Measurements from ENCODE around the gene E2F8. TPM values are rescaled to one million over a fixed set of nuclear protein-coding genes. Genes with fewer than 3 reads are reported as not detected.

Gene E2F8, protein sequence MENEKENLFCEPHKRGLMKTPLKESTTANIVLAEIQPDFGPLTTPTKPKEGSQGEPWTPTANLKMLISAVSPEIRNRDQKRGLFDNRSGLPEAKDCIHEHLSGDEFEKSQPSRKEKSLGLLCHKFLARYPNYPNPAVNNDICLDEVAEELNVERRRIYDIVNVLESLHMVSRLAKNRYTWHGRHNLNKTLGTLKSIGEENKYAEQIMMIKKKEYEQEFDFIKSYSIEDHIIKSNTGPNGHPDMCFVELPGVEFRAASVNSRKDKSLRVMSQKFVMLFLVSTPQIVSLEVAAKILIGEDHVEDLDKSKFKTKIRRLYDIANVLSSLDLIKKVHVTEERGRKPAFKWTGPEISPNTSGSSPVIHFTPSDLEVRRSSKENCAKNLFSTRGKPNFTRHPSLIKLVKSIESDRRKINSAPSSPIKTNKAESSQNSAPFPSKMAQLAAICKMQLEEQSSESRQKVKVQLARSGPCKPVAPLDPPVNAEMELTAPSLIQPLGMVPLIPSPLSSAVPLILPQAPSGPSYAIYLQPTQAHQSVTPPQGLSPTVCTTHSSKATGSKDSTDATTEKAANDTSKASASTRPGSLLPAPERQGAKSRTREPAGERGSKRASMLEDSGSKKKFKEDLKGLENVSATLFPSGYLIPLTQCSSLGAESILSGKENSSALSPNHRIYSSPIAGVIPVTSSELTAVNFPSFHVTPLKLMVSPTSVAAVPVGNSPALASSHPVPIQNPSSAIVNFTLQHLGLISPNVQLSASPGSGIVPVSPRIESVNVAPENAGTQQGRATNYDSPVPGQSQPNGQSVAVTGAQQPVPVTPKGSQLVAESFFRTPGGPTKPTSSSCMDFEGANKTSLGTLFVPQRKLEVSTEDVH
- total RNA-seq, result 4.2 TPM

DNA sequence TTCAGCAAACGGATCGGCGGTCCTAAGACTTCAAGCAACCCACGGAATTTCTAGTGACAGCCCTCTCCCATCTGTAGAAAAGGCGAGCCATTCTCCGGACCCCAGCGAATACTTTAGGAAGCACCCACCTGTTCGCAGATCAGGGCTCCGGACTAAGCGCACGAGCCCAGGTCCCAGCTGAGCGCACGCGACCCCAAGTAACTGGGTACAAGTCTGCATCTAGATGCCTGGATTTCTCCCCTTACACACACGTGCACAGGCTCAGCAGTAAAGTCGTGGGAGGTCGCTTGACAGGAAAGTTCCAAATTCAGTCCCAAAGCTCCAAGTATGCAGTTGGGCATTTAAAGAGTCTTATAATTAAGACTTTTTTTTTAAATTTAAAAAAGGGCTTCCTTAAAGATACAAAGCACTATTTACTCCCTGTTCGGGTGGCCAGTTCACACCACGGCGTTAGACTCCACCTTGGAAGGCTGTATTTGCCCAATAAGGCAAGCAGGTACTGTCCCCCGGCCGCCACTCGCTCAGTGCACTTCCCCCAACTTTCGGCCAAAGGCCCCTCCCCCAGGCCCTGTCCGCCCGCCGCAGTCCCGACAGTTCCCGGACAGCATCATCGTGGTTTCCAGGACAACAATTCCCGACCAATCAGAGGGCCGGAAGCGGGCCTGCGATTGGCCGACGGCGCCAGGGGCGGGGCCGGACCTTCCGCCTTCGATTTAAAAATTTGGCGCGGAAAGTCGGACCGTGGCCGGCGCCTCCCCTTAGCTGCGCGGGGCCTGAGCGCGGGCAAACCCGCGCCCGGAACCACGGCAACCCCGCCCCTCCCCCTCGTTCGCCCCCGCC, at the start of gene E2F8:
TSS of gene E2F8 (minus strand) at position 526 of the 840 bp plus-strand sequence. CDS start 824 bp downstream, outside the sequence.
- H3K36me3 ChIP-seq (ENCODE audit: control insufficient read depth in 3 of 3, insufficient read depth in 3 of 3, low read length in 3 of 3), result peaks cover 0 to 2% (median 0%) of the 10 kb centered on the region in 3 donors

DNA sequence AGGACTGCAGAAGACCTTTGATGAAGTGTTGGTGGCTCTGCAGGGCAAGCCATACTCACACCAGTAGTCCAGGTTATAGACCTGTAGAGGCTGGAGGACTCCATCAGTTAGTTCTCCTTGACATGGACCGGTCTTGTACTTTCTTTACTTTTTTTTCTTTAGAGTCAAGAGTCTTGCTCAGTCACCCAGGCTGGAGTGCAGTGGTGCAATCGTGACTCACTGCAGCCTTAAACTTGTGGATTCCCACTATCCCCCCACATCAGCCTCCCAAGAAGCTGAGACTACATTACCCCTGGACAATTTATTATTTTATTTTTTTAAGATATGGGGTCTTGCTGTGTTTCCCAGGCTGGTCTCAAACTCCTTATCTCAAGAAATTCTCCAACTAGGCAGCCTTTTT, 49.6 kb upstream of the E2F8 start:
- H3K27ac ChIP-seq (ENCODE audit: low read depth, low read length), result no peak overlapping the region
- no peaks in the 10 kb centered on the region for H3K4me1 ChIP-seq (ENCODE audit: control insufficient read depth in 3 of 3, insufficient read depth in 3 of 3, low read length in 3 of 3)
- H3K27me3 ChIP-seq (ENCODE audit: control insufficient read depth in 3 of 3, insufficient read depth in 3 of 3, low read length in 3 of 3), result no peaks in the 10 kb centered on the region
- no peaks in the 10 kb centered on the region for H3K36me3 ChIP-seq (ENCODE audit: control insufficient read depth in 3 of 3, insufficient read depth in 3 of 3, low read length in 3 of 3)
- H3K9me3 ChIP-seq (ENCODE audit: control insufficient read depth in 3 of 3, low read length in 3 of 3), result no peaks in the 10 kb centered on the region
- no peak overlapping the region for H3K9ac ChIP-seq (ENCODE audit: low read depth in 1 of 3, low read length in 3 of 3)
- no peak overlapping the region for H3K4me3 ChIP-seq (ENCODE audit: low read length in 3 of 3)

More for the DNA sequence above, at the start of gene E2F8:
- Histone ChIP-seq H3K27me3 (ENCODE audit: control insufficient read depth in 3 of 3, insufficient read depth in 3 of 3, low read length in 3 of 3) (peaks cover 17 to 24% (median 21%) of the 10 kb centered on the region in 3 donors), H3K27ac (ENCODE audit: low read depth, low read length) (peak within 1 kb of the TSS; percentile 89), H3K4me1 (ENCODE audit: control insufficient read depth in 3 of 3, insufficient read depth in 3 of 3, low read length in 3 of 3) (peaks cover 16 to 27% (median 20%) of the 10 kb centered on the region in 3 donors), H3K9ac (ENCODE audit: low read depth in 1 of 3, low read length in 3 of 3) (peak within 1 kb of the TSS; percentile 80 to 92 (median 91)), H3K4me3 (ENCODE audit: low read length in 3 of 3) (peak within 1 kb of the TSS; percentile 75 to 91 (median 81)), H3K9me3 (ENCODE audit: control insufficient read depth in 3 of 3, low read length in 3 of 3) (no peaks in the 10 kb centered on the region)

DNA sequence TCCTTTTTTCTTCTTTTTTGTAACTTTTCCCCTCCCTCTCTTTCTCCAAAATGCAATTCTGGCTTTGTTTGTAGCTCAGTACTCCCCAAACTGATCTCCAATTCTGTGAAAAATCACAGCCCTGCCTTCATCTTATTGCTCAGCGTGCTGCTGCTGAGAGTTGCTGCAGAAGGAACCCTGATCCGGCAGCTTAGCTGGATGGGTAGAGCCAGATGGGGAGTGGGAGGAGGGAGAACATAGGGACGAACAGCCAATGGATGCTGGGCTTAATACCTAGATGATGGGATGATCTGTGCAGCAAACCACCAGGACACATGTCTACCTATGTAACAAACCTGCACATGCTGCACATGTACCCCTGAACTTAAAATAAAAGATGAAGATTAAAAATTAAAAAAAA, 47.5 kb upstream of the E2F8 start:
- Histone ChIP-seq H3K4me1 (ENCODE audit: control insufficient read depth in 3 of 3, insufficient read depth in 3 of 3, low read length in 3 of 3) (no peaks in the 10 kb centered on the region), H3K36me3 (ENCODE audit: control insufficient read depth in 3 of 3, insufficient read depth in 3 of 3, low read length in 3 of 3) (no peaks in the 10 kb centered on the region), H3K9me3 (ENCODE audit: control insufficient read depth in 3 of 3, low read length in 3 of 3) (no peaks in the 10 kb centered on the region), H3K27ac (ENCODE audit: low read depth, low read length) (no peak overlapping the region), H3K27me3 (ENCODE audit: control insufficient read depth in 3 of 3, insufficient read depth in 3 of 3, low read length in 3 of 3) (no peaks in the 10 kb centered on the region), H3K9ac (ENCODE audit: low read depth in 1 of 3, low read length in 3 of 3) (no peak overlapping the region), H3K4me3 (ENCODE audit: low read length in 3 of 3) (no peak overlapping the region)

DNA sequence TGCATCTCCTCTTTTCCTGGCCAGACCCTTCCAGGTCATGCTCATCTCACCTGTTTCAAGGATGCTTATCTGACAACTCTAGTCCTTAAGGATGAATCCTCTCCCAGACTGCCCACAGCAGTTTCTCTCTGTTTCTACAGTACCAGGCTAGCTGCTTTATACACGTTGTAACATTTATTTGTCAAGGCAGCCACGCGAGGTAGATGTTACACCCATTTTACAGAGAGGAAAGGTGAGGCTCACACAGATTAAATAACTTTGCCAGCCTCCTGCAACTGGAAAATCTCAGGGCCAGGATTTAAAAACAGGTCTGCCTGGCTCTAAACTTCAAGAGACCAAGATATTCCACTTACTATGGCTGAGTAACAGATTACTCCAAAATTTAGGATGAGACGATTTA, 45.7 kb upstream of the E2F8 start:
- H3K27me3 ChIP-seq (ENCODE audit: control insufficient read depth in 3 of 3, insufficient read depth in 3 of 3, low read length in 3 of 3), result no peaks in the 10 kb centered on the region

DNA sequence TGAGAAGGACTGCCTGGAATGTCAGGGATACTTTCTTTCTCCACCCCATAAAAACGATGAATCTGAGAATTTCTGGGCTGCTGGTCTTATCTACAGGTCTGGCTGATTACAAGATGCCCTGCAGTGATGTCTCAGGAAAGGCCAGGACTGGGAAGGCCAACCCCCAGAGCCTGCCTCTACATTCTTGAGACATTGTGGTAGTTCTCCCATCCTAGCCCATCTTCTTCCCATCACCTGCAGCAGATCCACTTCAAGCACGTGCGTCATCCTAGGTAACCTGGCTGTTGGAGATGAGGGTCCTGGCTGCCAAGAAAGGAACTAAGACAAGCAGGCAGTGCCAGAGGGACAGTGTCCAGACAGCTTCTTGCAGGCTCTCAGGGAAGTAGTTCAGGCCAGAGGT, 44.1 kb upstream of the E2F8 start:
- Histone ChIP-seq H3K36me3 (ENCODE audit: control insufficient read depth in 3 of 3, insufficient read depth in 3 of 3, low read length in 3 of 3) (no peaks in the 10 kb centered on the region), H3K9me3 (ENCODE audit: control insufficient read depth in 3 of 3, low read length in 3 of 3) (no peaks in the 10 kb centered on the region)

More for the DNA sequence above, 45.7 kb upstream of the E2F8 start:
- H3K4me3 ChIP-seq (ENCODE audit: low read length in 3 of 3), result no peak overlapping the region
- no peak overlapping the region for H3K27ac ChIP-seq (ENCODE audit: low read depth, low read length)
- no peaks in the 10 kb centered on the region for H3K9me3 ChIP-seq (ENCODE audit: control insufficient read depth in 3 of 3, low read length in 3 of 3)
- no peak overlapping the region for H3K9ac ChIP-seq (ENCODE audit: low read depth in 1 of 3, low read length in 3 of 3)
- H3K4me1 ChIP-seq (ENCODE audit: control insufficient read depth in 3 of 3, insufficient read depth in 3 of 3, low read length in 3 of 3), result no peaks in the 10 kb centered on the region
- H3K36me3 ChIP-seq (ENCODE audit: control insufficient read depth in 3 of 3, insufficient read depth in 3 of 3, low read length in 3 of 3), result no peaks in the 10 kb centered on the region

DNA sequence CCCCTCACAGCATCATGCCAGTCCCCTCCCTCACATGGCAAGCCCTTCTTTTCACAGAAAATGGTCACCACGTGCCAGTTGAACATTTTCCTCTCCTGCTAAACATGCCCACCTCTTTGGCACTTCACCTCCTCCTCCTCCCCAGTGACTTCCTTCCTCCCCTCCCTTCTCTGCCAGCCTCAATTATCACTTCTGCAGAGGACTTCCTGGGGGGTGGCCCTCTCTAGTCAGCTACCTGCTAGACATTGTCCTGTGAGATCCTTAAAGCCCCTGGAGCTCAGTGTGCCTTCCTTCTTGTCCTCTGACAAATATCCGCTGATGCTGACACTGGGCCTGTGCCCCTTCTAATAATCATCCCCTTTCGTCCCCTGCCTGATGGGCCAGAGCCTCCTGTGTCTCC, 43.2 kb upstream of the E2F8 start:
- no peaks in the 10 kb centered on the region for H3K36me3 ChIP-seq (ENCODE audit: control insufficient read depth in 3 of 3, insufficient read depth in 3 of 3, low read length in 3 of 3)
- H3K9ac ChIP-seq (ENCODE audit: low read depth in 1 of 3, low read length in 3 of 3), result no peak overlapping the region
- H3K27me3 ChIP-seq (ENCODE audit: control insufficient read depth in 3 of 3, insufficient read depth in 3 of 3, low read length in 3 of 3), result no peaks in the 10 kb centered on the region
- H3K4me1 ChIP-seq (ENCODE audit: control insufficient read depth in 3 of 3, insufficient read depth in 3 of 3, low read length in 3 of 3), result no peaks in the 10 kb centered on the region
- H3K9me3 ChIP-seq (ENCODE audit: control insufficient read depth in 3 of 3, low read length in 3 of 3), result no peaks in the 10 kb centered on the region
- no peak overlapping the region for H3K27ac ChIP-seq (ENCODE audit: low read depth, low read length)
- H3K4me3 ChIP-seq (ENCODE audit: low read length in 3 of 3), result no peak overlapping the region

More for the DNA sequence above, 44.1 kb upstream of the E2F8 start:
- no peaks in the 10 kb centered on the region for H3K4me1 ChIP-seq (ENCODE audit: control insufficient read depth in 3 of 3, insufficient read depth in 3 of 3, low read length in 3 of 3)
- H3K27ac ChIP-seq (ENCODE audit: low read depth, low read length), result no peak overlapping the region
- no peaks in the 10 kb centered on the region for H3K27me3 ChIP-seq (ENCODE audit: control insufficient read depth in 3 of 3, insufficient read depth in 3 of 3, low read length in 3 of 3)
- no peak overlapping the region for H3K4me3 ChIP-seq (ENCODE audit: low read length in 3 of 3)
- H3K9ac ChIP-seq (ENCODE audit: low read depth in 1 of 3, low read length in 3 of 3), result no peak overlapping the region

DNA sequence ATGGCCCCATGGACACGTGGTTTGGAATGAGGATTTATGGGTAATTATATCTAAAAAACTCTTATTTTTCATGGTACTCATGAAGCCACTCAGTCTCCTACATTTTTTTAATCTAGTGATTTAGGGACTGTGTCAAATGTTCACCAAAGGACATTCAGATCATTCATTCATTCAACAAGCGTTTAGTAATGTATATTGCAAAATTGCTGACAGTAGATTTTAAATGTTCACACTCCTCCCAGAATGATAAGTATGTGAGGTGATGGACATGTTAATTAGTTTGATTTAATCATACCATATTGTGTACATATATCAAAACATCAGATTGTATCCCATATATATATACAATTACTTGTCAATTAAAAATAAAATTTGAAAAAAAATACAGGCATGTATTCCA, 40.8 kb upstream of the E2F8 start:
- Histone ChIP-seq H3K27me3 (ENCODE audit: control insufficient read depth in 3 of 3, insufficient read depth in 3 of 3, low read length in 3 of 3) (no peaks in the 10 kb centered on the region), H3K9me3 (ENCODE audit: control insufficient read depth in 3 of 3, low read length in 3 of 3) (no peaks in the 10 kb centered on the region), H3K27ac (ENCODE audit: low read depth, low read length) (no peak overlapping the region), H3K4me3 (ENCODE audit: low read length in 3 of 3) (no peak overlapping the region), H3K4me1 (ENCODE audit: control insufficient read depth in 3 of 3, insufficient read depth in 3 of 3, low read length in 3 of 3) (no peaks in the 10 kb centered on the region), H3K9ac (ENCODE audit: low read depth in 1 of 3, low read length in 3 of 3) (no peak overlapping the region), H3K36me3 (ENCODE audit: control insufficient read depth in 3 of 3, insufficient read depth in 3 of 3, low read length in 3 of 3) (no peaks in the 10 kb centered on the region)

DNA sequence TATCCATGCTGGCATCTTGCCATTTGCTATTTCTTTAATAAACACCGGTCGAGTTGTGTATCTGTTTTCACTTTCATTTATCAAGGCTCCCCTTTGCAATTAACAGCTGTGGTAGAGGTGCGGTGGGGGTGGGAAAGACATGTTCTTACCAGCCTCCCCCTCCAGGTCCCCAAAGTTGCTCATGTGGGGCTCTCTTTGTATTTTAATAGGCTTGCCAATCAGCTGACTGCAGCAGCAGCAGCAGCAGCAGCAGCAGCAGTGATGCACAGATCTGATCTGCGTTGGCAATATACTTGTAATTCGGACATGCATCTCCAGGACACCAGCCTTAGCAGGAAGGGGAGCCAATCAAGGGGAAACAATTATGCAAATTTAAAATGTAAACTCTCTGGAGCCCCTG, 40.3 kb upstream of the E2F8 start:
- Histone ChIP-seq H3K4me3 (ENCODE audit: low read length in 3 of 3) (no peak overlapping the region), H3K27ac (ENCODE audit: low read depth, low read length) (no peak overlapping the region), H3K9ac (ENCODE audit: low read depth in 1 of 3, low read length in 3 of 3) (no peak overlapping the region), H3K27me3 (ENCODE audit: control insufficient read depth in 3 of 3, insufficient read depth in 3 of 3, low read length in 3 of 3) (no peaks in the 10 kb centered on the region), H3K9me3 (ENCODE audit: control insufficient read depth in 3 of 3, low read length in 3 of 3) (no peaks in the 10 kb centered on the region), H3K4me1 (ENCODE audit: control insufficient read depth in 3 of 3, insufficient read depth in 3 of 3, low read length in 3 of 3) (no peaks in the 10 kb centered on the region), H3K36me3 (ENCODE audit: control insufficient read depth in 3 of 3, insufficient read depth in 3 of 3, low read length in 3 of 3) (no peaks in the 10 kb centered on the region)

DNA sequence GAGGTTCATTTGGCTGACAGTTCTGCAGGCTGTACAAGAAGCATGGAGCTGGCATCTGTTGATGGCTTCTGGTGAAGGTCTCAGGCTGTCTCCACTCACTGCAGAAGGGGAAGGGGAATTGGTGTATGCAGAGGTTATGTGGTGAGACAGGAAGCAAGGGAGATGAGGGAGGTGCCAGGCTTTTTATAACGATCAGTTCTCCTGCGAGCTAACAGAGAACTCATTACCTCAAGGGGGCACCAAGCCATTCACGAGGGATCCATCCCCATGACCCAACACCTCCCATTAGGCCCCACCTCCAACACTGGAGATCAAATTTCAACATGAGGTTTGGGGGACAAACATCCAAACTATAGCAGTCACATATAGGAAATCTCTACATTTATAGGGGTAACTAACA, 38.7 kb upstream of the E2F8 start:
- Histone ChIP-seq H3K27me3 (ENCODE audit: control insufficient read depth in 3 of 3, insufficient read depth in 3 of 3, low read length in 3 of 3) (peaks cover 0 to 4% (median 0%) of the 10 kb centered on the region in 3 donors), H3K4me1 (ENCODE audit: control insufficient read depth in 3 of 3, insufficient read depth in 3 of 3, low read length in 3 of 3) (no peaks in the 10 kb centered on the region), H3K9ac (ENCODE audit: low read depth in 1 of 3, low read length in 3 of 3) (no peak overlapping the region), H3K4me3 (ENCODE audit: low read length in 3 of 3) (no peak overlapping the region), H3K9me3 (ENCODE audit: control insufficient read depth in 3 of 3, low read length in 3 of 3) (no peaks in the 10 kb centered on the region), H3K36me3 (ENCODE audit: control insufficient read depth in 3 of 3, insufficient read depth in 3 of 3, low read length in 3 of 3) (no peaks in the 10 kb centered on the region), H3K27ac (ENCODE audit: low read depth, low read length) (no peak overlapping the region)
